K562 (cell line): ENCODE measurements around the gene DPAGT1. TPM values are rescaled to one million over a fixed set of nuclear protein-coding genes. Genes with fewer than 3 reads are reported as not detected.
A peak's percentile ranks its signal among the peaks of the same experiment; 100 is the strongest.

Source experiments
- CBX1 ChIP-seq: sonication (generic); IDR thresholded peaks from 2 replicates; pipeline ENCODE4 v1.6.1; 2016; ENCODE audit warnings: antibody characterized with exemption, low read depth, mild to moderate bottlenecking
- CBX3 ChIP-seq, 2 experiments: IDR thresholded peaks; 1 replicate in 1 of 2; 2 replicates in 1 of 2; pipeline ENCODE4 v1.6.1; 2012; ENCODE audit warnings: inconsistent platforms in 2 of 2, low read length in 2 of 2, borderline replicate concordance in 1 of 2, control low read depth in 1 of 2
- CBX8 ChIP-seq: fragments of 200-600 bp; sonication (generic); IDR thresholded peaks from 2 replicates; pipeline ENCODE4 v1.6.1; 2012; ENCODE audit warnings: borderline replicate concordance, mixed run types, low read depth, mild to moderate bottlenecking, moderate library complexity, mixed read lengths, low read length, control low read depth, inconsistent platforms; ENCODE audit not compliant: poor library complexity, severe bottlenecking; ENCODE audit errors: extremely low read depth
- CC2D1A ChIP-seq: fragments of 450-650 bp; IDR thresholded peaks from 2 replicates; pipeline ENCODE4 v1.6.1; 2017; ENCODE audit warnings: mild to moderate bottlenecking
- DIDO1 ChIP-seq: fragments of 450-650 bp; IDR thresholded peaks from 2 replicates; pipeline ENCODE4 v1.6.1; 2016; ENCODE audit warnings: low read depth, missing biosample characterization, missing genetic modification characterization
- ETV6 ChIP-seq, 3 experiments: fragments of 150-350 bp in 1 of 3; sonication (generic) in 1 of 3; formaldehyde crosslinking in 1 of 3; IDR thresholded peaks; 2 replicates each; pipeline versions ENCODE4 v1.6.1 to v1.8.0; 2014 to 2022; ENCODE audit warnings: borderline replicate concordance in 2 of 3, low read depth in 2 of 3, antibody characterized with exemption in 1 of 3, low read length in 1 of 3, mild to moderate bottlenecking in 1 of 3, missing genetic modification reagents in 1 of 3
- GATAD2A ChIP-seq: fragments of 450-650 bp; IDR thresholded peaks from 2 replicates; pipeline ENCODE4 v1.6.1; 2017
- HLTF ChIP-seq: fragments of 450-650 bp; IDR thresholded peaks from 2 replicates; pipeline ENCODE4 v1.6.1; 2016
- LEF1 ChIP-seq: fragments of 450-650 bp; IDR thresholded peaks from 2 replicates; pipeline ENCODE4 v1.6.1; 2016; ENCODE audit warnings: mild to moderate bottlenecking
- NKRF ChIP-seq: fragments of 450-650 bp; IDR thresholded peaks from 2 replicates; pipeline ENCODE4 v1.6.1; 2016; ENCODE audit warnings: borderline replicate concordance
- RBM22 ChIP-seq: fragments of 200-400 bp; formaldehyde crosslinking; IDR thresholded peaks from 2 replicates; pipeline ENCODE4 v1.6.1; 2018; ENCODE audit warnings: low read length, low read depth; ENCODE audit not compliant: poor library complexity, severe bottlenecking
- SMAD1 ChIP-seq: fragments of 150-350 bp; IDR thresholded peaks from 2 replicates; pipeline ENCODE4 v1.6.1; 2014; ENCODE audit warnings: low read length, low read depth; ENCODE audit not compliant: partially characterized antibody
- TBL1XR1 ChIP-seq, 2 experiments: IDR thresholded peaks; 2 replicates each; pipeline ENCODE4 v1.6.1; 2012; ENCODE audit warnings: improper control_type of control experiment in 2 of 2, low read length in 2 of 2, mild to moderate bottlenecking in 1 of 2
- TEAD1 ChIP-seq, 2 experiments: fragments of 450-650 bp in 1 of 2; sonication (generic) in 1 of 2; formaldehyde crosslinking; IDR thresholded peaks; 2 replicates each; pipeline versions ENCODE4 v1.4.0 to v1.8.0; 2020 to 2022; ENCODE audit warnings: mild to moderate bottlenecking in 2 of 2, missing genetic modification reagents in 1 of 2
- UBTF ChIP-seq, 2 experiments: IDR thresholded peaks; 2 replicates each; pipeline ENCODE4 v1.6.1; 2012; ENCODE audit warnings: improper control_type of control experiment in 2 of 2, low read depth in 2 of 2, low read length in 2 of 2, borderline replicate concordance in 1 of 2
- ZC3H11A ChIP-seq: IDR thresholded peaks from 2 replicates; pipeline ENCODE4 v1.6.1; 2012; ENCODE audit warnings: low read depth, low read length, improper control_type of control experiment
- ZC3H4 ChIP-seq: sonication (generic); formaldehyde crosslinking; IDR thresholded peaks from 2 replicates; pipeline ENCODE4 v1.9.0; 2021; ENCODE audit warnings: missing genetic modification reagents, borderline replicate concordance
- ZNF347 ChIP-seq: fragments of 450-650 bp; formaldehyde crosslinking; IDR thresholded peaks from 2 replicates; pipeline ENCODE4 v1.4.0; 2020; ENCODE audit warnings: low read depth, mild to moderate bottlenecking, moderate library complexity
- ZNF717 ChIP-seq: fragments of 250-450 bp; sonication (Bioruptor Pico); IDR thresholded peaks from 2 replicates; pipeline ENCODE4 v1.5.0; 2021
- ZSCAN32 ChIP-seq: fragments of 450-650 bp; formaldehyde crosslinking; IDR thresholded peaks from 2 replicates; pipeline ENCODE4 v1.4.0; 2020; ENCODE audit warnings: mild to moderate bottlenecking, moderate library complexity
- polyA plus RNA-seq, 8 experiments: library from polyadenylated mRNA; depleted of rRNA in 4 of 8; stranded (reverse) in 5 of 8; unstranded in 3 of 8; fragments of >200 nt; fragmentation: Nextera tagmentation in 2 of 8; fragmentation: Illumina TruSeq in 1 of 8; extraction: Ambion mirVana in 2 of 8; extraction: Trizol in 1 of 8; gene quantifications; 2 replicates each; pipeline versions ENCODE4 v1.2.1 to v1.2.3, GENCODE V29; 2011 to 2014; ENCODE audit warnings: inconsistent platforms in 1 of 8, missing spikeins in 1 of 8
- total RNA-seq, 7 experiments: library from RNA; depleted of rRNA in 6 of 7; stranded (reverse); fragments of >200 nt in 6 of 7; fragmentation: Illumina TruSeq in 2 of 7; extraction: Trizol in 2 of 7; gene quantifications; 2 replicates each; pipeline versions ENCODE4 v1.2.1 to v1.2.3, GENCODE V29; 2011 to 2021; ENCODE audit warnings: low replicate concordance in 1 of 7
- TF ChIP-seq, protein P1 (sequence below): fragments of 250-450 bp; sonication (Bioruptor Pico); IDR thresholded peaks from 2 replicates; pipeline ENCODE4 v1.8.0; 2022; ENCODE audit warnings: inconsistent platforms, mild to moderate bottlenecking, moderate library complexity, borderline replicate concordance

Gene DPAGT1
- total and polyA plus RNA-seq, 9 of the 15 experiments (the other 6 are each of a cell fraction or from before 2014, with no cell fraction given) = 29.9 to 135 (median 85.0) TPM

- TF ChIP-seq ETV6 (IDR thresholded peaks at IDR 0.05; ENCODE audit: borderline replicate concordance in 1 of 2, low read depth in 2 of 2, low read length in 1 of 2) (peak; percentile 8 to 49; a peak in 2 of 4 replicates), ETV6 (CRISPR knock-in tag; IDR thresholded peaks at IDR 0.05; ENCODE audit: borderline replicate concordance) (0 out of 2 replicates have a peak, but pooled peaks have one; percentile 30), ZSCAN32 (CRISPR knock-in tag) (no peak), NKRF (peak; percentile 17; the same call in 1 of the 2 replicates), RBM22 (no peak), TEAD1 (CRISPR knock-in tag; IDR thresholded peaks at IDR 0.05) (no peak), HLTF (no peak), GATAD2A (no peak), ZC3H4 (CRISPR knock-in tag) (no peak), ZC3H11A (no peak), CBX8 (no peak), CC2D1A (peak; percentile 99), LEF1 (peak; percentile 77), CBX1 (no peak), ZNF347 (CRISPR knock-in tag) (no peak), TBL1XR1 (IDR thresholded peaks at IDR 0.05; ENCODE audit: low read length in 2 of 2) (peak in 1 of 2 experiments; percentile 33; a peak in 1 of 4 replicates), SMAD1 (no peak), ZNF717 (no peak), UBTF (IDR thresholded peaks at IDR 0.05; ENCODE audit: borderline replicate concordance in 1 of 2, low read depth in 2 of 2, low read length in 2 of 2) (no peak), DIDO1 (no peak), CBX3 (IDR thresholded peaks at IDR 0.05; ENCODE audit: borderline replicate concordance in 1 of 2, low read length in 2 of 2) (no peak; a peak in 1 of 3 replicates)
- TF ChIP-seq, protein P1, sequence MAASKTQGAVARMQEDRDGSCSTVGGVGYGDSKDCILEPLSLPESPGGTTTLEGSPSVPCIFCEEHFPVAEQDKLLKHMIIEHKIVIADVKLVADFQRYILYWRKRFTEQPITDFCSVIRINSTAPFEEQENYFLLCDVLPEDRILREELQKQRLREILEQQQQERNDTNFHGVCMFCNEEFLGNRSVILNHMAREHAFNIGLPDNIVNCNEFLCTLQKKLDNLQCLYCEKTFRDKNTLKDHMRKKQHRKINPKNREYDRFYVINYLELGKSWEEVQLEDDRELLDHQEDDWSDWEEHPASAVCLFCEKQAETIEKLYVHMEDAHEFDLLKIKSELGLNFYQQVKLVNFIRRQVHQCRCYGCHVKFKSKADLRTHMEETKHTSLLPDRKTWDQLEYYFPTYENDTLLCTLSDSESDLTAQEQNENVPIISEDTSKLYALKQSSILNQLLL (CRISPR knock-in tag) = no peak
Observed at GRCh38 chr11:119106564-119107537, 5.2 kb upstream of the DPAGT1 start, which contains the start of gene C2CD2L (continued).
